GM19035 (cell line): ENCODE results near the gene KLHDC8A.
"Not testable (repeated sequence)": the region's sequence is repeated elsewhere in the genome, so short reads cannot be mapped to it uniquely, and the experiment has no call there.

ENCODE experiments used
- ATAC-seq: cut with Tn5 transposase; IDR thresholded peaks from one replicate; pipeline ENCODE4 v1.9.1; 2021; ENCODE audit not compliant: unreplicated experiment

Gene KLHDC8A

GRCh38 chr1:205356440-205357139 is at the start of gene KLHDC8A:
KLHDC8A (minus strand) TSS chr1:205356922; CDS start chr1:205343604, 13,318 bp downstream.
- ATAC-seq, result no peak

- ATAC-seq, result not testable (repeated sequence)
Observed at GRCh38 chr1:205406252-205406651, 49.5 kb upstream of the KLHDC8A start.

GRCh38 chr1:205404484-205404883 is 47.8 kb upstream of the KLHDC8A start:
- ATAC-seq, result not testable (repeated sequence)

GRCh38 chr1:205398586-205398985 is 41.9 kb upstream of the KLHDC8A start:
- ATAC-seq, result no peak

- no peak for ATAC-seq
Observed at GRCh38 chr1:205396967-205397616, 40.4 kb upstream of the KLHDC8A start.

- ATAC-seq, result no peak
Observed at GRCh38 chr1:205395616-205396015, 38.9 kb upstream of the KLHDC8A start.

GRCh38 chr1:205392650-205393049 is 35.9 kb upstream of the KLHDC8A start:
- ATAC-seq, result no peak

- ATAC-seq, result no peak
Observed at GRCh38 chr1:205391386-205391785, 34.7 kb upstream of the KLHDC8A start.

- no peak for ATAC-seq
Observed at GRCh38 chr1:205387845-205388244, 31.1 kb upstream of the KLHDC8A start.

- ATAC-seq, result not testable (repeated sequence)
Observed at GRCh38 chr1:205382990-205383389, 26.3 kb upstream of the KLHDC8A start.

- ATAC-seq, result no peak
Observed at GRCh38 chr1:205382561-205382960, 25.8 kb upstream of the KLHDC8A start.

GRCh38 chr1:205381305-205381704 is 24.6 kb upstream of the KLHDC8A start:
- ATAC-seq, result no peak

- no peak for ATAC-seq
Observed at GRCh38 chr1:205380882-205381281, 24.2 kb upstream of the KLHDC8A start.

- ATAC-seq, result no peak
Observed at GRCh38 chr1:205379056-205379455, 22.3 kb upstream of the KLHDC8A start.

- no peak for ATAC-seq
Observed at GRCh38 chr1:205377355-205377754, 20.6 kb upstream of the KLHDC8A start.

GRCh38 chr1:205376739-205377138 is 20.0 kb upstream of the KLHDC8A start:
- ATAC-seq, result no peak

- no peak for ATAC-seq
Observed at GRCh38 chr1:205375835-205376545, 19.3 kb upstream of the KLHDC8A start.

- ATAC-seq, result no peak
Observed at GRCh38 chr1:205374210-205375078, 17.7 kb upstream of the KLHDC8A start.

GRCh38 chr1:205373798-205374175 is 17.1 kb upstream of the KLHDC8A start:
- no peak for ATAC-seq

GRCh38 chr1:205373022-205373797 is 16.5 kb upstream of the KLHDC8A start:
- no peak for ATAC-seq
